ENCODE measurements around the gene ALPK3. TPM values are rescaled to one million over a fixed set of nuclear protein-coding genes. Genes with fewer than 3 reads are reported as not detected.
A peak's percentile ranks its signal among the peaks of the same experiment; 100 is the strongest.

ALPK3 gene
- total RNA-seq, 4 donors from 2014 or later: 0.18 to 7.0 (median 0.68) TPM

DNA sequence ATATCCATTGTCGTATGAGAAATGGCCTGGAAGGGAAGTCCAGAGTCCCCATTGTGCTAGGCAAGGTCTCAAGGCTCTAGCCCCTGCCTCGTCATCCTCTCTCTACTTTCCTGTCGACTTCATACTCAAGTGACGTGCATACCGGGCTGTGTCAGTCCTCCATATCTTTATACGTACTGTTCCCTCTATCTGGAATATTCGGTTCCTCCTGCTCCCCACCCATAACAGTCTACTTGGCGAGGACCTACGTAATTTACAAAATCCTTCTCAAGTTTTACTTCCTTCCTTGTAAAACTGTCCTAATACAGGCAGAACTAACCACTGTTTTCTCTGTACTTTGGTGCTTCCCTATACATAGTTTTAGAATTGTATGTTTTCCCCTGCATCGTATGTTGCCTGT is 2.2 kb upstream of the ALPK3 start:
- TF ChIP-seq, protein P1, sequence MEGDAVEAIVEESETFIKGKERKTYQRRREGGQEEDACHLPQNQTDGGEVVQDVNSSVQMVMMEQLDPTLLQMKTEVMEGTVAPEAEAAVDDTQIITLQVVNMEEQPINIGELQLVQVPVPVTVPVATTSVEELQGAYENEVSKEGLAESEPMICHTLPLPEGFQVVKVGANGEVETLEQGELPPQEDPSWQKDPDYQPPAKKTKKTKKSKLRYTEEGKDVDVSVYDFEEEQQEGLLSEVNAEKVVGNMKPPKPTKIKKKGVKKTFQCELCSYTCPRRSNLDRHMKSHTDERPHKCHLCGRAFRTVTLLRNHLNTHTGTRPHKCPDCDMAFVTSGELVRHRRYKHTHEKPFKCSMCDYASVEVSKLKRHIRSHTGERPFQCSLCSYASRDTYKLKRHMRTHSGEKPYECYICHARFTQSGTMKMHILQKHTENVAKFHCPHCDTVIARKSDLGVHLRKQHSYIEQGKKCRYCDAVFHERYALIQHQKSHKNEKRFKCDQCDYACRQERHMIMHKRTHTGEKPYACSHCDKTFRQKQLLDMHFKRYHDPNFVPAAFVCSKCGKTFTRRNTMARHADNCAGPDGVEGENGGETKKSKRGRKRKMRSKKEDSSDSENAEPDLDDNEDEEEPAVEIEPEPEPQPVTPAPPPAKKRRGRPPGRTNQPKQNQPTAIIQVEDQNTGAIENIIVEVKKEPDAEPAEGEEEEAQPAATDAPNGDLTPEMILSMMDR (IDR thresholded peaks at IDR 0.05): no peak
- TF ChIP-seq POLR2A (IDR thresholded peaks at IDR 0.05): no peak

DNA sequence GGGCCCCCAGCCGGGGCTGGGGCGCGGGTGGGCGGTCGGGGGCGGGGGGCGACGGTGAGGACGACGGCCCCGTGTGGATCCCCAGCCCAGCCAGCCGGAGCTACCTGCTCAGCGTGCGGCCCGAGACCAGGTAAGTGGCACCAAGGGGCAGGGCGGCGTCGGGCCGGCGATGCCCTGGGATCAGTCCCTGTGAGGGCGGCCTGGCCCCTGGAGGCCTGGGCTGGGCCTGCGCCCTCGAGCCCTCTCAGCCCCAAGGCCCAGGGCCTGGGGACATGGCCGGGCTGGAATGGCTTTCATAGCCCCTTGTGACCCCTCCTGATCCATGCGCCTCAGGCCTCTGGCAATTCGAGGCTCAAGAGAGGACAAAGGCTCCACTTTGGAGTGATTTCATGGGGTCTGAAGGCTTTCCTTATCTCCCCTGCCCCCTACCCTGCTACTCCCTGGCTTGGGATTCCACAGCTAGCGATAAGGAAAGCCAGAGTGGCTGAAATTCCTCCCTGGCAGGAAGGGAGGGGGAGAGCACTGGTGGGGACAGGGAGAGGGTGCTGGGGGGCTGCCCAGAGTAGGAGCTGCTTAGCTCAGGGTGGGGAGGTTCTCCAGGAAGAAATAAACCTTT is 418 bp downstream of the ALPK3 start:
- no peaks in the 10 kb centered on the region for H3K27me3 ChIP-seq
- no peak for TF ChIP-seq POLR2A (IDR thresholded peaks at IDR 0.05)
- TF ChIP-seq, protein P1 (IDR thresholded peaks at IDR 0.05): peak in 3 of 6 experiments; percentile 7 to 32 (median 17)
- H3K4me1 ChIP-seq: peaks cover 0 to 26% (median 0%) of the 10 kb centered on the region in 4 donors
- H3K4me3 ChIP-seq: peak overlapping the region in 2 of 4 donors; percentile 46 to 49
- H3K36me3 ChIP-seq: no peaks in the 10 kb centered on the region
- no peak for DNase-seq
- H3K9me3 ChIP-seq: no peaks in the 10 kb centered on the region
- H3K27ac ChIP-seq: peak overlapping the region in 2 of 4 donors; percentile 58 to 84

More for the DNA sequence above, 2.2 kb upstream of the ALPK3 start:
- Histone ChIP-seq H3K9me3 (no peaks in the 10 kb centered on the region), H3K27ac (no peak overlapping the region), H3K4me1 (peaks cover 0 to 13% (median 0%) of the 10 kb centered on the region in 4 donors), H3K36me3 (no peaks in the 10 kb centered on the region), H3K27me3 (no peaks in the 10 kb centered on the region), H3K4me3 (no peak overlapping the region)
- DNase-seq: no peak

DNA sequence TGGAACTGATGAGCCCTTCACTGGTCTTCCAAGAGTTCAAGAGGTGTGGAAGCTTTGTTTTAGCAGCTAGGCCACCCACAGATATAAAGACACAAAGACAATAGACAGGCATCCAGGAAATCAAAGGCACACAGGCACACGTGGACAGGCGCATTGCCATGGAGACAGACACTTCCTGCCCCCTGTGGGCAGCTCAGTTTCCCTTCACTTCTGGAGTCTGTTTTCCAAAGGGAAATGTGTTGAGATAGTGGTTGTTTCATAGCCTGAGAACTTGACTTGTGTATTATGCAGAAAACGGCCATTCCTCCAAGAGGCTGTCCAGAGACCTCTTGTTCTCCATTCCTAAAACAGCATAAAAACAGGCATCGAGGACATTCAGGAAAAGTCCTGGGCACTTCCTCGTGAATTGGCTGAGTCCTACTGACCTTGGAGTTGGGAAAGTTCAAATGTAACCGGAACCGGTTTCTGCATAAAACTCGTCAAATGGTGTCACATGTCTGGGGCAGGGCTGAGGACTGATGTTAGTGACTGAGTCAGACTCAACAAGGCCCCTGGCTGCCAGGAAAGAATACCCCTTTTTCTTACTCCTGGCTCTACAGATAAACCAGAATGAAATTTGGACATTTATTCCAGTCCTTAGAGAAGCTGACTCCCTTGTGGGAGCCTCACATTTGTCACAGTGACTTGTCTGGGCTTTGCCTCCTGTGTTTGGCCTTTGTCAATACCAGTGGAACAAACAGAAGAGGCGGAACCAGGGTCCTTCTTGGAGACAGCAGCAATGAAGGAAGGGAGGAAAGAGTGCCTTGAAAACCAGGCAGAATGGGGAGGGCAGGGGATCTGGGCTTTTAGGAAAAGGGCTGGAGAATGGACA is 1.3 kb downstream of the ALPK3 start:
- Histone ChIP-seq H3K9me3 (no peaks in the 10 kb centered on the region), H3K4me1 (peaks cover 0 to 26% (median 0%) of the 10 kb centered on the region in 4 donors), H3K4me3 (peak overlapping the region in 1 of 4 donors; percentile 46), H3K27ac (peak overlapping the region in 2 of 4 donors; percentile 58 to 84), H3K27me3 (no peaks in the 10 kb centered on the region), H3K36me3 (no peaks in the 10 kb centered on the region)
- no peak for DNase-seq
- TF ChIP-seq, protein P1 (IDR thresholded peaks at IDR 0.05): no peak
- no peak for TF ChIP-seq POLR2A (IDR thresholded peaks at IDR 0.05)

DNA sequence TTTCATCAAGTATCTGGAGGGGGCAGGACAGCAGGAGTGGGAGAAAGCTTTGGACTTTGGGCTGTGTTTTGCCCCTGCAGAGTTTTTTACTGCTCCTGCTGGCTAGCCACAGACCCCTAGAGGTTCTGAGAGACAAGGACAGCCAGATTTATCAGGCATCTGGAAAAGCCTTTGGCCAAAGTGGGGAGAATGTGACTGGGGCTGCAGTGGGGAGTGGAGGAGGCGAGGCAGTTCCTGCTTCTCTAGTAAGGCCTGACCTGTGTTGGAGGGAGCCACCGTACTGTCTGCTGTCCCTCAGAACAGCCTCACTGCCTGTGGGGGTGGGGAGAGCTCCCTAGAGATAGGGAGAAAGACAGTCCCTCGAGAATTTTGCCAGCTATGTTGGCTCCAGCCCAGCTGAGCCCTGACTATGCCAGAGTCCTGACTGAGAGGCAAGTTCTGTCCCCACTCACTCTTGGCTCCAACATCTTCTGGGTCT is 2.2 kb downstream of the ALPK3 start:
- Histone ChIP-seq H3K4me1 (peaks cover 0 to 26% (median 0%) of the 10 kb centered on the region in 4 donors), H3K27ac (peak overlapping the region in 1 of 4 donors; percentile 84), H3K4me3 (no peak overlapping the region), H3K27me3 (no peaks in the 10 kb centered on the region), H3K9me3 (no peaks in the 10 kb centered on the region), H3K36me3 (no peaks in the 10 kb centered on the region)
- no peak for DNase-seq
- TF ChIP-seq, protein P1 (IDR thresholded peaks at IDR 0.05): no peak
- no peak for TF ChIP-seq POLR2A (IDR thresholded peaks at IDR 0.05)

DNA sequence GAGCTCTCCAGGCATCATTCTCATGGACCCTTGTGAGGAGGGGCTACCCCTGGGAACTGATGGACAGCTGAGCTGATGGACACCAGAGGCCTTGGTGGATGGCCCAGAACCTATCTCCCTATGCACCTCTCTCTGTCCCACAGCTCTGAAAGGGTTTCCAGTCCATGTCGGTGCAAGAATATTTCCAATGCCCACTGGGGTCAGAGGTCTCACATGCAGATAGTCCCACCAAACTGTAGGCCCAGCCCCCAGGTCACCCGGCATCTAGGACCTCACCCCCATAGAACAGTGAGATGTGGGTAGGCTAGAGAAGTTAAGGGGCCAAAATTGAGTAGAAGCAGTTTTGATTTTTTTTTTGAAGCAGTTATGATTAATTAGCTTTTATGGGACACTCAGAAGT is 2.6 kb downstream of the ALPK3 start:
- TF ChIP-seq, protein P1 (IDR thresholded peaks at IDR 0.05): no peak
- TF ChIP-seq POLR2A (IDR thresholded peaks at IDR 0.05): no peak
- H3K4me3 ChIP-seq: no peak overlapping the region
- H3K27ac ChIP-seq: no peak overlapping the region
- no peaks in the 10 kb centered on the region for H3K9me3 ChIP-seq
- peaks cover 0 to 26% (median 0%) of the 10 kb centered on the region in 4 donors for H3K4me1 ChIP-seq
- no peaks in the 10 kb centered on the region for H3K36me3 ChIP-seq
- no peak for DNase-seq
- H3K27me3 ChIP-seq: no peaks in the 10 kb centered on the region

All from Peyer's patch (tissue), 4 donors.